MM.1S (cell line): ENCODE results near the gene HMGCS2.

Experiments
- DNase-seq: peaks from one replicate; pipeline ENCODE4 v3.0.0-alpha.2; 2015
- H2AFZ ChIP-seq: fragments of 300-600 bp; sonication (generic); 2 replicates; pipeline ENCODE4 v1.6.0; 2016; ENCODE audit warnings: antibody characterized with exemption, low read length
- H3F3A ChIP-seq: fragments of 300-600 bp; sonication (generic); 2 replicates; pipeline ENCODE4 v1.6.1; 2016; ENCODE audit warnings: mild to moderate bottlenecking, antibody characterized with exemption, low read length, moderate library complexity, mixed read lengths; ENCODE audit not compliant: insufficient read depth
- H3K27ac ChIP-seq: fragments of 300-600 bp; sonication (generic); 2 replicates; pipeline ENCODE4 v1.5.1; 2016; ENCODE audit warnings: mild to moderate bottlenecking, low read length
- H3K27me3 ChIP-seq: fragments of 300-600 bp; sonication (generic); replicated peaks from 2 replicates; pipeline ENCODE4 v1.6.0; 2016; ENCODE audit warnings: low read length; ENCODE audit not compliant: insufficient read depth
- H3K36me3 ChIP-seq: fragments of 300-600 bp; sonication (generic); replicated peaks from 2 replicates; pipeline ENCODE4 v1.6.1; 2016; ENCODE audit warnings: mild to moderate bottlenecking, low read length, mixed read lengths; ENCODE audit not compliant: insufficient read depth
- H3K4me1 ChIP-seq: fragments of 300-600 bp; sonication (generic); 2 replicates; pipeline ENCODE4 v1.6.1; 2016; ENCODE audit warnings: low read length, mixed read lengths
- H3K4me2 ChIP-seq: fragments of 300-600 bp; sonication (generic); 2 replicates; pipeline ENCODE4 v1.6.0; 2016; ENCODE audit warnings: low read depth, low read length
- H3K4me3 ChIP-seq: fragments of 300-600 bp; sonication (generic); 2 replicates; pipeline ENCODE4 v1.5.1; 2016; ENCODE audit warnings: low read length, mixed read lengths
- H3K79me2 ChIP-seq: fragments of 300-600 bp; sonication (generic); 2 replicates; pipeline ENCODE4 v1.6.1; 2016; ENCODE audit warnings: mixed run types, low read length, mixed read lengths
- H3K9ac ChIP-seq: fragments of 300-600 bp; sonication (generic); 2 replicates; pipeline ENCODE4 v1.6.1; 2016; ENCODE audit warnings: low read length, mixed read lengths
- H3K9me2 ChIP-seq: fragments of 300-600 bp; sonication (generic); replicated peaks from 2 replicates; pipeline ENCODE4 v1.6.1; 2016; ENCODE audit warnings: mild to moderate bottlenecking, low read length, mixed read lengths; ENCODE audit not compliant: insufficient read depth
- H3K9me3 ChIP-seq: fragments of 300-600 bp; sonication (generic); replicated peaks from 2 replicates; pipeline ENCODE4 v1.6.1; 2016; ENCODE audit warnings: mild to moderate bottlenecking, low read length, mixed read lengths; ENCODE audit not compliant: insufficient read depth
- H4K20me1 ChIP-seq: fragments of 300-600 bp; sonication (generic); 2 replicates; pipeline ENCODE4 v1.6.1; 2016; ENCODE audit warnings: mild to moderate bottlenecking, low read length, moderate library complexity, mixed read lengths; ENCODE audit not compliant: insufficient read depth
- EZH2 ChIP-seq: fragments of 300-600 bp; sonication (generic); optimal IDR thresholded peaks from 2 replicates; pipeline ENCODE3; 2017; ENCODE audit warnings: low read depth, mild to moderate bottlenecking, antibody characterized with exemption, low read length, mixed read lengths
- EZH2phosphoT487 ChIP-seq: fragments of 300-600 bp; sonication (generic); IDR thresholded peaks from 2 replicates; pipeline ENCODE4 v1.6.1; 2018; ENCODE audit warnings: antibody characterized with exemption, low read length
- TF ChIP-seq, protein P1 (sequence below): fragments of 300-600 bp; sonication (generic); IDR thresholded peaks from 2 replicates; pipeline ENCODE4 v1.5.1; 2016; ENCODE audit warnings: antibody characterized with exemption, low read length, mixed read lengths

Gene HMGCS2

DNA sequence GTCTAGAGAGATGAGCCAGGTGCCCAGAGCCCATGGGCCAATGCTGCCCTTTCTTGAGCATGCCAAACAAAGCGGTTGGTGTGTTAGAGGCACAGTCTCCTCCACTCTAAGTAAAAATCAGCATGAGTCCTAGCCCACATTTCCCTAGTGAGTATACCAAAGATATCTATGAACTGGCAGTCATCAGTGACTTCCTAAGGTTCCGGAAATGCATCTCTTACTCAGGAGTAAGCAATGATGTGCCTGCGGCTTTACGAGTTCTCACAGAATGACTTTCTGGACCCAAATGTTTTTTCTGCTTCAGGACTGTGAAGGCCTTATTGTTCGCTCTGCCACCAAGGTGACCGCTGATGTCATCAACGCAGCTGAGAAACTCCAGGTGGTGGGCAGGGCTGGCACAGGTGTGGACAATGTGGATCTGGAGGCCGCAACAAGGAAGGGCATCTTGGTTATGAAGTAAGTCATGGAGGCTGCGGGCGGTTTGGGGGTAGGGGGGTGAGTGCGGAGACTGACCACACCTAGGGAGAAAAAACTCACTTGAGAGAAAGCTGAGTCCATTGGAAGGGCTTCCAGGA is 47.8 kb downstream of the HMGCS2 start:
- Histone ChIP-seq H3K9me3 (no peaks in the 10 kb centered on the region), H4K20me1 (no peaks in the 10 kb centered on the region), H3K4me2 (no peak overlapping the region), H3K9me2 (no peaks in the 10 kb centered on the region), H3K9ac (no peak overlapping the region), H2AFZ (no peak overlapping the region), H3K27me3 (no peaks in the 10 kb centered on the region), H3F3A (no peaks in the 10 kb centered on the region), H3K36me3 (no peaks in the 10 kb centered on the region), H3K79me2 (peaks cover 45% of the 10 kb centered on the region), H3K27ac (no peak overlapping the region), H3K4me3 (no peak overlapping the region), H3K4me1 (no peaks in the 10 kb centered on the region)
- no peak for DNase-seq
- no peak for TF ChIP-seq EZH2
- TF ChIP-seq EZH2phosphoT487: no peak

DNA sequence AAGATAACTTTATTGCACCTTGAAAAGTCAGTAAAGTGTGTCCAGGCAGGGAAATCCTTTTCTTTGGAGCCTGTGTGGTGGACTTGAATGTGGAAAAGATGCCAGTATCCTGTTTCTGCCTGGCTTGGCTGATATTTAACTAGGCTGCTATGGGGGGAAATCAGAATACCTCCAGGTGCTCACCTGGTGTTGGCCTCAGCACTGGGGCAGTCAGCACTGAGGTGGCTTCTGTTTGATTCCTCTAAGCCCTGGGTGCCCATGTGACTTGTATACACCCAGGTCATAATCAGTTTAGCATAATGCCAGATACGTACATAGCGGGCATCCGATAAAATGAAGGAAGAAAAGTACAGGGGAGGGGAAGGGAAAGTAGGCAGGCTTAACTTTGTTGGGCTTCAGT is 49.7 kb downstream of the HMGCS2 start:
- TF ChIP-seq, protein P1, sequence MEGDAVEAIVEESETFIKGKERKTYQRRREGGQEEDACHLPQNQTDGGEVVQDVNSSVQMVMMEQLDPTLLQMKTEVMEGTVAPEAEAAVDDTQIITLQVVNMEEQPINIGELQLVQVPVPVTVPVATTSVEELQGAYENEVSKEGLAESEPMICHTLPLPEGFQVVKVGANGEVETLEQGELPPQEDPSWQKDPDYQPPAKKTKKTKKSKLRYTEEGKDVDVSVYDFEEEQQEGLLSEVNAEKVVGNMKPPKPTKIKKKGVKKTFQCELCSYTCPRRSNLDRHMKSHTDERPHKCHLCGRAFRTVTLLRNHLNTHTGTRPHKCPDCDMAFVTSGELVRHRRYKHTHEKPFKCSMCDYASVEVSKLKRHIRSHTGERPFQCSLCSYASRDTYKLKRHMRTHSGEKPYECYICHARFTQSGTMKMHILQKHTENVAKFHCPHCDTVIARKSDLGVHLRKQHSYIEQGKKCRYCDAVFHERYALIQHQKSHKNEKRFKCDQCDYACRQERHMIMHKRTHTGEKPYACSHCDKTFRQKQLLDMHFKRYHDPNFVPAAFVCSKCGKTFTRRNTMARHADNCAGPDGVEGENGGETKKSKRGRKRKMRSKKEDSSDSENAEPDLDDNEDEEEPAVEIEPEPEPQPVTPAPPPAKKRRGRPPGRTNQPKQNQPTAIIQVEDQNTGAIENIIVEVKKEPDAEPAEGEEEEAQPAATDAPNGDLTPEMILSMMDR: no peak
- TF ChIP-seq EZH2: no peak
- TF ChIP-seq EZH2phosphoT487: no peak
- no peaks in the 10 kb centered on the region for H3K9me2 ChIP-seq
- H3K27ac ChIP-seq: no peak overlapping the region
- no peaks in the 10 kb centered on the region for H3K9me3 ChIP-seq
- no peak overlapping the region for H3K9ac ChIP-seq
- no peak overlapping the region for H3K4me3 ChIP-seq
- DNase-seq: no peak
- no peaks in the 10 kb centered on the region for H3F3A ChIP-seq
- no peak overlapping the region for H2AFZ ChIP-seq
- peaks cover 63% of the 10 kb centered on the region for H3K79me2 ChIP-seq
- no peaks in the 10 kb centered on the region for H3K36me3 ChIP-seq
- no peaks in the 10 kb centered on the region for H4K20me1 ChIP-seq
- H3K27me3 ChIP-seq: no peaks in the 10 kb centered on the region
- no peak overlapping the region for H3K4me2 ChIP-seq
- H3K4me1 ChIP-seq: no peaks in the 10 kb centered on the region

DNA sequence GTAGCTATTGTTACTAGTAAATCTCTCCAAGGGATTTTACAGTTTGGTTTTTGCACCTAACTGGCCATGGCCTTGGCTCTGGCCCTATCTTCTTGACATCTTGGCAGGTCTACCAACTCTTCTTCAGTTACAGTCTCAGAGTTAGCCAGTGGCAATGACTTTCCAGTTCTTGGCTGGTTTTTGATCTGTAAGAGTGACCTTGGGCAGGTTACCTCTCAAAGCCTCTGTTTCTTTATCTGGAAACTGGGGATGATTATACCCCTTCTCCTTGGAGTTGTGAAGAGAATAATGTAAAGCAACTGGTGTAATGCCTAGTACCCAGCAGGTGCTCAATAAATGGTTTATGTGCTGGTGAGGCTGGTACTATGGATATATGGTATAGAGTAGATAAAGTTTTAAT is 50.3 kb downstream of the HMGCS2 start:
- DNase-seq: no peak
- no peaks in the 10 kb centered on the region for H4K20me1 ChIP-seq
- no peaks in the 10 kb centered on the region for H3K9me2 ChIP-seq
- H3K36me3 ChIP-seq: no peaks in the 10 kb centered on the region
- no peak overlapping the region for H3K4me2 ChIP-seq
- peaks cover 69% of the 10 kb centered on the region for H3K79me2 ChIP-seq
- TF ChIP-seq EZH2phosphoT487: no peak
- TF ChIP-seq EZH2: no peak
- TF ChIP-seq, protein P1: no peak
- no peak overlapping the region for H2AFZ ChIP-seq
- no peaks in the 10 kb centered on the region for H3K27me3 ChIP-seq
- H3K4me3 ChIP-seq: no peak overlapping the region
- H3K4me1 ChIP-seq: no peaks in the 10 kb centered on the region
- no peak overlapping the region for H3K9ac ChIP-seq
- H3K27ac ChIP-seq: no peak overlapping the region
- no peaks in the 10 kb centered on the region for H3K9me3 ChIP-seq
- H3F3A ChIP-seq: no peaks in the 10 kb centered on the region

DNA sequence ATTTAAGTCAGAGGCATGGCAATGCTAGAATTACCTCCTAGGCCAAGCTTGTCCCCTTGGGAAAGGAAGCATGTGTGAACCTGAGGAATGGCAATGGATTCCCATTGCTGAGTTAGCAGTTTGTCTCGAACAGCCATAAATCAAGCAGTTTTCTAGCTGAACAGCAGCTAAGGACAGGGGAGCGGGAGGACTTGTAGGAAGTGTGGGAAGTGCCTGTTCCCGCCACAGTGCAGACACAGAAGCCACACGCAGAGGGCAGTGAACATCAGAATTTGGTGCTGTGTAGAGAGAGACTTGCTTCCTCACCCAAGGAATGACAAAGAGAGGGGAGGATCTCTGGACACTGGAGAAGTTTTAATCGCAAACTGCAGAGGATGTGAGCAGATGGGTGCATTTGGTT is 53.2 kb downstream of the HMGCS2 start:
- no peak for DNase-seq
- TF ChIP-seq EZH2: no peak
- TF ChIP-seq EZH2phosphoT487: no peak
- TF ChIP-seq, protein P1: no peak
- H3K27ac ChIP-seq: no peak overlapping the region
- H3K9me3 ChIP-seq: no peaks in the 10 kb centered on the region
- H4K20me1 ChIP-seq: no peaks in the 10 kb centered on the region
- no peaks in the 10 kb centered on the region for H3K9me2 ChIP-seq
- no peak overlapping the region for H3K4me2 ChIP-seq
- no peak overlapping the region for H3K9ac ChIP-seq
- H3K36me3 ChIP-seq: no peaks in the 10 kb centered on the region
- H3F3A ChIP-seq: 0 out of 2 replicates have a peak, but pooled peaks cover 3% of the 10 kb centered on the region
- H3K4me3 ChIP-seq: no peak overlapping the region
- H2AFZ ChIP-seq: no peak overlapping the region
- H3K4me1 ChIP-seq: no peaks in the 10 kb centered on the region
- peaks cover 77% of the 10 kb centered on the region for H3K79me2 ChIP-seq
- H3K27me3 ChIP-seq: no peaks in the 10 kb centered on the region
